GM19238 (cell line): ENCODE results near the gene MPRIP.
"Not testable (repeated sequence)": the region's sequence is repeated elsewhere in the genome, so short reads cannot be mapped to it uniquely, and the experiment has no call there.

Source experiments
- DNase-seq: peaks from one replicate; pipeline ENCODE4 v3.0.0; 2011; ENCODE audit warnings: low spot score; ENCODE audit not compliant: insufficient read length

MPRIP gene

DNA sequence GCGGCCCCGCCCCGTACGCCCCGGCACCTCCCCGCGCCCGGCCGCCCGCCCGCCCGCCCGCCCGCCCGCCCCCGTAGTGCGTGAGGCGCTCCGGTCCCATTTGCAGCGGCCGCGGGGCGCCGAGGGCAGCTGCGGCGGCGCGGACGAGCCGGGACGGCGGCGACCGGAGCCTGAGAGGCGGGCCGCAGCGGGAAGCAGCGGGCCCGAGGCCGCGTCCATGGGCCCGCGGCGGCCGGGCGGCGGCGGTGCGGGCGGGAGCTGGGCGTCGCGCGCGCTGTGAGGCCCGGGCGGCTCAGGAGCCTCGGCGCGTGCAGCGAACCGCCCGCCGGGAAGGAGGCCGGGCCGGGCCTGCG lies at the start of gene MPRIP:
TSS of gene MPRIP (plus strand) at position 74 of the 353 bp plus-strand sequence. CDS start 392 bp downstream, outside the sequence.
- no peak for DNase-seq

GRCh38 chr17:16994631-16995030 lies 47.6 kb upstream of the MPRIP start:
- DNase-seq, result no peak

DNA sequence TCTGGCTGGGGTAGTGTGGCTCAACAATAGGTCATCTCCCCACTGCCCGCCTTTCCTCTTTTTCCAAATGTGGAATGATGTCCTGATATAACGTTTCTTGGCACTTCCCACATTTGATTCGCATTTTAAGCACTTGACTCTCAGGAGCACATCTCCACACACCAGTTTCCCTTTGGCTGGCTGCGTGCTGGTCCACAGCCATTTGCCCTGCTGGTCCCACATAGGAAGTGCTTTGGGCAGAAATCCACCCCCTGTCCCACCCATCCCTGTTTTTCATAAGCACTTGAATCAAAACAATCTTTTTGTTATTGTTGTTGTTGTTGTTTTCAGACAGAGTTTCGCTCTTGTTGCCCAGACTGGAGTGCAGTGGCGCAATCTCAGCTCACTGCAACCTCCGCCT lies 46.3 kb upstream of the MPRIP start:
- no peak for DNase-seq

- DNase-seq, result not testable (repeated sequence)
Measured at GRCh38 chr17:16996726-16997125, 45.5 kb upstream of the MPRIP start.

- DNase-seq, result no peak
Measured at GRCh38 chr17:16997514-16998429, 44.5 kb upstream of the MPRIP start.

DNA sequence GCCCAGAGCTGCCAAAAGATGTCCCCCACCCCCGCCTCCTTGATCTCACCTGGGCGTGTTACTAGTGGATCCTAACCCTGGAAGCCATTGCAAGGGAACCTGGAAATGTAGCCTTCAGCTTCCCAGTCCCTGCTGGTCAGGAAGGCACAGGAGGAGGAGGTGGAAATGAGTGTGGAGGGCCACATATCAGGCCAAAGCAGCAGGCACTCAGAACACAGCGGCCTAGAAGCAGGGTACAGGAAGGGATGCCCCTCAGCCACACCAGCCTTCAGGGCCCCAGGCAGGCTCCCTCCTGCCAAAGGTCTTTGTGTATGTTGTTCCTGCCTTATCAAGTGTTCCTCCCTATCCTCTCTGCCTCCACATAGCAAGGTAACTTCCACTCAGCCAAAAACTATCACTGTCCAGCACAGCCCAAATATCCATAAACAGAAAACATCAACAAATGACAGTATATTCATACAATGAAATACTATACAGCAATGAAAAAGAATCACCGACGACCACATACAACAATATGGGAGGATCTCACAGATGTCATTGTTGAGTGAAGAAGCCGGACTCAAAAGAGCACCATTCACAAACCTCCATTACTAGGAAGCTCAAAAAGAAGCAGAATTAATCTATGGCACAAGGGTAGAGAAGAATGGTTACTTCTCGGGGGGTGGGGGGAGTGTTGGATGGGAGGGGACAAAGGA lies 42.2 kb upstream of the MPRIP start:
- no peak for DNase-seq

- no peak for DNase-seq
Measured at GRCh38 chr17:17001076-17001777, 41.0 kb upstream of the MPRIP start.

GRCh38 chr17:17001874-17002520 lies 40.3 kb upstream of the MPRIP start:
- DNase-seq, result peak; percentile 91

- DNase-seq, result not testable (repeated sequence)
Measured at GRCh38 chr17:17002731-17003715, 39.2 kb upstream of the MPRIP start.

GRCh38 chr17:17004251-17004996 lies 37.8 kb upstream of the MPRIP start:
- no peak for DNase-seq

GRCh38 chr17:17004997-17005614 lies 37.2 kb upstream of the MPRIP start:
- not testable (repeated sequence) for DNase-seq

DNA sequence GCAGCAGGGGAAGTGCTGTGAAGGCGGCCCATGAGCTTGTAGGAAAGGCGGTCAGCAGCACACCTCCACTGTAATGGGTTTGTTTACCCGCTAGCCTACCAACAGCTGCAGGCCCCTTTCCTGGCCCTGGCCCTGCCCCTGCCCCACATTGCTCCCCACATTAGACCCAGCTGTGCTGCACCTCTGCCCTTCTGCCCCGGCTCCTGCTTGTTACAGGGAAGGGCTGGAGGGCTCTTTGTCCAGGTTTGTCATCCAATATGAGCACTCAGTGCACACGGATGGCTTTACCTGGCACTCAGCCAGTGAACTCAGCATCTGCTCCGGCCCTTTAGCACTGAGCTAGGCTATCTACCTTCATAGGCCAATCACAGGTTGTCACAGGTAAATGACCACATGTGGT lies 34.4 kb upstream of the MPRIP start:
- DNase-seq, result not testable (repeated sequence)

GRCh38 chr17:17008621-17009397 lies 33.4 kb upstream of the MPRIP start:
- DNase-seq, result not testable (repeated sequence)

- not testable (repeated sequence) for DNase-seq
Measured at GRCh38 chr17:17009972-17010371, 32.3 kb upstream of the MPRIP start.

- DNase-seq, result not testable (repeated sequence)
Measured at GRCh38 chr17:17010545-17011034, 31.7 kb upstream of the MPRIP start.

DNA sequence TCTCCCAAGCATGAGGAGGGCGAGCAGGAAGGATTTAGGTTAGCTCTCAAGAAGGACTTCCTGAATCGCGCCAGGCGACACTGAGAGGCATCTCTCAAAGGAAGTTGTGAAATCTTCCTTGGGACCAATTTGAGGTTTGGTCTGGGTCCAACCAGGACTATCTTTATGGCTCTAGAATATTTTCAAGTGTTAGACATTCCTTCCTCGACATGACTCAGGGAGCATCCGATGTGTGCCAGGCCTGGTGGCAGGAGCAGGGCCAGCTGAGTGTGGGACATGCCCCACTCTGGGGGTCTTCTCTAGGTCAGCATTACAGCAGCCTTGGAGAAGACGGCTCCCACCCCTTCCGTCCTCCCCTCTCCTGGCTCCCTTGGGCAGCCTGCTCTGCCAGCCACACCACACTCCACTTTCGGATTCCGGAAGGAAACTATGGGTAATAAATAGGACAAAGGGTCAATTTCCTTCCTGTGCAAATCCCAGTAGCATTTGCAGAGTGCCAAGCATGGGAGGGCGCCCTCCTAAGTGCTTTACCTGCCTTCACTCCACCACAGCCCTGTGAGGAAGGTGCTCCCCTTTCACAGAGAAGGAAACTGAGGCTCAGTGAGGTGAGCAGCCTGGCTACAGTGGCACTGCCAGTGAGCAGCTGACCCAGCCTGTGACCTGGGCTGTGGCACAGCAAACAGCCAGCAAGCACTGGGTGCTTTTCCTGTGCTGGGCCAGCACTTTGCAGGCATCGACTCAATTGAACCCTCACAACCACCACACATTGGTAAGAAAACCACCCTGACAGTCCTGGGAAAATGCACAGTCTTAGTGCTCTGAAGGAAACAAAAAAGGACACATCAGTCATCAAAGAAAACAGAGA lies 31.0 kb upstream of the MPRIP start:
- not testable (repeated sequence) for DNase-seq
